HG03575 (cell line): ENCODE results near the gene SLC12A8.

Experiments used
- ATAC-seq: cut with Tn5 transposase; IDR thresholded peaks from one replicate; pipeline ENCODE4 v1.9.1; 2021; ENCODE audit not compliant: unreplicated experiment, insufficient number of reproducible peaks, low FRiP score; ENCODE audit errors: extremely low read depth

The SLC12A8 gene, protein sequence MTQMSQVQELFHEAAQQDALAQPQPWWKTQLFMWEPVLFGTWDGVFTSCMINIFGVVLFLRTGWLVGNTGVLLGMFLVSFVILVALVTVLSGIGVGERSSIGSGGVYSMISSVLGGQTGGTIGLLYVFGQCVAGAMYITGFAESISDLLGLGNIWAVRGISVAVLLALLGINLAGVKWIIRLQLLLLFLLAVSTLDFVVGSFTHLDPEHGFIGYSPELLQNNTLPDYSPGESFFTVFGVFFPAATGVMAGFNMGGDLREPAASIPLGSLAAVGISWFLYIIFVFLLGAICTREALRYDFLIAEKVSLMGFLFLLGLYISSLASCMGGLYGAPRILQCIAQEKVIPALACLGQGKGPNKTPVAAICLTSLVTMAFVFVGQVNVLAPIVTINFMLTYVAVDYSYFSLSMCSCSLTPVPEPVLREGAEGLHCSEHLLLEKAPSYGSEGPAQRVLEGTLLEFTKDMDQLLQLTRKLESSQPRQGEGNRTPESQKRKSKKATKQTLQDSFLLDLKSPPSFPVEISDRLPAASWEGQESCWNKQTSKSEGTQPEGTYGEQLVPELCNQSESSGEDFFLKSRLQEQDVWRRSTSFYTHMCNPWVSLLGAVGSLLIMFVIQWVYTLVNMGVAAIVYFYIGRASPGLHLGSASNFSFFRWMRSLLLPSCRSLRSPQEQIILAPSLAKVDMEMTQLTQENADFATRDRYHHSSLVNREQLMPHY

DNA sequence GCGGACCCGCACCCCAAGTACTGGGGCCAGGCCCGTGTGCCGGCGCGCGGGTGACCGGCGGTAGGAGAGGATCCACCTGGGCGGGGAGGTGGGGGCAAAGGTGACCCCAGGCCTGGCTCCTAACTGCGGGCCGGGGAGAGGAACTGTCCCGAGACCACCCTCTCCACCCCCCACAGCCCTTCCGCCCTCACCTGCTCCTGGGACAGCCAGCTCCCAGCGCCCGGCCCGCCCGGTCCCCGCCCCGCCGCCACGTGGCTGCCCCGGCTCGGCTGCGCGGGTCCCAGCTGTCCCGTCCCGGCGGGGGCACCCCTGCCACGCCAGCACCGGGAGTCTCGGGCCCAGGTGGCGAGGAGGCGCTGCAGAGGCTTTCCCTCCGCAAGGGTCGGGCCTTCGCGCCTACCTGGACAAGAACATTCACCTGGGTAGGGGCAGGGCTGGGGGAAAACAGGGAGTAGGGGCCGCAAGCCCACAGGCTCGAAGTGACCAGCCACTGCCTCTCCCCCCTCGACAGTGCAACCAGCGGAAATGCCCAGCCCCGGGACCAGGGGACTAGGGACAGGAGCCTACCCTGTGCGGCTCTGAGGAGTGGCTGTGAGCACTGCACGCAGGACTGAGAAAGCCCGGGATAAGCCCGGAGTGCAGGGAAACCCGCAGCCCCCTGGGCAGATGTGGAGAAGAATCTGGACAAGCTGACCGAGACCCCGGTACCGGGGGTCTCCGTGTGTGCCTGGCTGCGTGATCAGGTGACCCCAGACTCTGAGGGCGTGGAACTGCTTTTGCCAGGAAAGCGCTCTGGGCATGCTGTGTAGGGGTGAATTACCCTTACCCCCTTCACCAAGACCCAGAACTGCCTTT is at the start of gene SLC12A8:
TSS of gene SLC12A8 (minus strand) at position 240 of the 855 bp plus-strand sequence. CDS start 1,399 bp downstream, outside the sequence.
- ATAC-seq: no peak

DNA sequence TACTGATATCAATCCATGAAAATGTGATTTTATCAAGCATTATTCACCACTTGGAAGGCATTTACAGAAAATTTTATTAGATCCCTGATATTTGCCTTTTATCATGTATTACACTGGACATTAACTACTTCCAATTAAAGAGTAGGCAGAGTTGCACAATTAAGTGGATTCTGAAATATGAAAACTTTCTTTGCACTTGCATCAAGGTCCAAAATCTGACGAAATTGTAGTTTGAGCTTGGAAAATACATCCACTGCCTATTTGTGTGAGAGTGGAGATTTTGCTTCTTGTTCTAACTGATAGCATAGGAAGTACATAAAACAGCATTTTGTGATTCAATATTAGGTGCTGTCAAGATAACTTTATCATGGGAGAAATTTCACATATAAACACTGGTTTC is 49.6 kb upstream of the SLC12A8 start:
- no peak for ATAC-seq

DNA sequence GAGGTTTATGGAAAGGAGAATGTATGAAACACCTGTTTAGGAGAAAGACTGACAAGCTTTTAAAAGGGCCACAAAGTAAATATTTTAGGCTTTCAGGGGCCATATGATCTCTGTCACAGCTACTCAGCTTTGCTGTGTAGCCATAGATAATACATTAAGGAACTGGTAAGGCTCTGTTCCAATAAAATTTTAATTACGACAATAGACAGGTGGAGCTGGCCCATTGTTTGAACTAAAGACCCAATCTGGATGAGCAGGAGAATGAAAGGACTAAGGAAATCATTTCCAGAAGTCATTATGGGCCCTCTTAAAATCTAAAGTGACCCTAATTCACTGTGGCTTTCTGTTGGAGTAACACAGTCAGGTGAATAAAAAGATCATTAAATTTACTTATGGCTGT is 48.5 kb upstream of the SLC12A8 start:
- ATAC-seq: no peak

DNA sequence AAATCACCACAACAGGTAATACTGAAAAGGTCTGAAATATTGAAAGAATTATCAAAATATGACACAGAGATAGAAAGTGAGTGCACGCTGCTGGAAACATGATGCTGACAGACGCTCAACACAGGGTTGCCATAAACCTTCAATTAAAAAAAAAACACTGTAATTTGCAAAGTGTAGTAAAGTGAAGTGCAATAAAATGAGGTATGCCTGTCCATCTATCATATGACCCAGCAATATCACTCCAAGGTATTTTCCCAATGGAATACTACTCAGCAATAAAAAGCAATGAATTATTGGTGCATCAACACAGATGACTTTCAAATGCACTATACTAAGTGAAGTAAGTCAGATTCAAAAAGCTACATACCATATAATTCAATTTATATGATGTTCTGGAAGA is 47.6 kb upstream of the SLC12A8 start:
- no peak for ATAC-seq

DNA sequence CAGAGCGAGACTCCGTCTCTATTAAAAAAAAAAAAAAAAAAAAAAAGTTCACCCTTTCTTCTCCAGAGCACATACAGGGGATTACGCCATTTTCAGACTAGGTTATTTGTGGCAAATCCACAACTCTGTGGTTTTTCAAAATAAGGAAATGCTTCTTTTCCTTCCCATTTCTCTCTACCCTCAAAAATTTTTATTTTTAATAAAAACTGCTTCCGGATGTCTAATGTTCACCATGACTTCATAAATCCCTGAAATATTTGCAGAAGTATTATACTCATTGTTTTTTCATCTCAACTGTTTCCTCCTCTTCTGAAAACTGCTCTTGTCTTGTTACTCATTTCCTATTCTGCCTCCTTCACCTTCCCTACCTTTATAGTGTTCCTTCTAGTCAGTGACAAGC is 45.0 kb upstream of the SLC12A8 start:
- ATAC-seq: no peak

DNA sequence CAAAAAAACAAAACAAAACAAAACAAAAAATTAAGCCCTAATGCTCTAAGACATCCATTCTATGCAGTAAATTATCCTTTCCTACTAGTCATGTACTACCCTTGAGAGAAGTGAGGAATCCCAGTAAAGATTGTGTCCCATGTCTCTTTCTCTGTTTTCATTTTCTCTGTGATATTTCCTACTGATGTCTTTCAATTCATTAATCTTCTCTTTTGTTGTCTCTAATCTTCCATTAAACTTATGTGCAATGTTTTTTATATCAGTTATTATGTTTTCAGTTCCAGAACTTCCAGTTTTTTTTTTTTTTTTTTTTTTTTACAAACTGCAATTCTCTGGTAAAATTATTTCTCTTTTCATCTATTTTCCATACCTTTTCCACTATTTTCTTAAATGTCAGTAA is 44.1 kb upstream of the SLC12A8 start:
- ATAC-seq: no peak

DNA sequence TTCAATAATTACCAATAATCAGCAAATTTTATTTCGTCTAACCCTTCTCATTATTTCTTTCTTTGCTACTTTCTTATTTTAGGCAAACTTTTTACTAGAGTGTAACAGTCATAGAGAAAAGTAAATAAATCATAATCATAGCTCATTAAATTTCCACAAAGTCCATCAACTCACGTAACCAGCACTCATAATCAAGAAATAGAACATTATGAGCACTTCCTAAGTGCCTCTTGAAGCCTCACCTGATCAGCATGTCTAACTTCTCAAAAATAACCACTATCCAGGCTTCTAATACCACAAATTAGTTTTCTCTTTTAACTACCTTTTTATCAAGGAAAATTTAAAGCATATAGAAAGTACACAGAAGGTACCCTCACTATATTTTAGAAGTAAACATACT is 38.4 kb upstream of the SLC12A8 start:
- ATAC-seq: no peak

DNA sequence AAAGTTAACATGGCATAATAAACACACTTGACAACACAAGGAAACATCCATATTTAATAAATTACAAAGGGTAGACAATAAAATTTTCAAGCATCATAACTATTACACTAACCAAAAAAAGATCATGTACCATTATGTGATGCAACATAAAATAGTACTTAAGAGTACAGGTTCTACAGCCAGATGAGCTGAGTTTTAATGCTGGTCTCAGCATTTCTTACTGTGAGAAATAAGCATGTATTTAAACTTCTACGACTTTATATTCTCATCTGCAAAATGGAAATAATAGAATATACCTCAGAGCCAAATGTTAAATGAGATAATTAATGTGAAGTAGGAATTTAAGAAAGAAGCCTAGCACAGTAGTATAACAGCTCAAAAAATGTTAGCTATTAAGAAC is 33.7 kb upstream of the SLC12A8 start:
- ATAC-seq: no peak

DNA sequence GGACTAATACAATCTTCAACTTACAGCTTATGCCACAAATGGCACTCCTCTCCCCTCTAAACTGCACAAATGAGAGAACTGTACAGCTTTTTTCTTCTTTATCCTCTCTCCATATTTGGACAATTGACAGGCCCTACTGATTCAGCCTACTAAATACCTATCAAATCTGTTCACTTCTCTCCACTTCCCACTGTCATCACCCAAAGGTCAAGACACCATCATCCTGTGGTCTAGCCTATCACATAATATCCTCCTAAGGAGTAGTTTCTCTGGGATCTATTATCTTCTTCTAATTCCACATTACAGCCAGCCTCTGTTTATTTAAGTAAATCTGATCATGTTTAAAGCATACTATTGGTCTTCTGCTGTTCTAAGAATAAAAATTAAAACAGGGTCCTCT is 33.0 kb upstream of the SLC12A8 start:
- no peak for ATAC-seq

DNA sequence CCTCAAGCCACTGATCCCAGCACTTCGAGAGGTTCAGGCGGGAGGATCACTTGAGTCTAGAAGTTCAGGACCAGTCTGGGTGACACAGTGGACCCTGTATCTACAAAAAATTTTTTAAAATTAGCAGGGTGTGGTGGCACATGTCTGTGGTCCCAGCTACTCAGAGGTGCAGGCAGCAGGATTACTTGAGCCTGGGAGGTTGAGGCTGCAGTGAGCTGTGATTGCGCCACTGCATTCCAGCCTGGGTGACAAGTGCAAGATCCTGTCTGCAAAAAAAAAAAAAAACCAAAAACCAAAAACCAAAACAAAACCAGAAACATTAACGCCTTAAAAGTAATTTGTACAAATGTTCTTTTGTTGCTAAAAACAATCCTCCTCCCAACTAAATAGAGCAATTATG is 27.9 kb upstream of the SLC12A8 start:
- ATAC-seq: no peak

DNA sequence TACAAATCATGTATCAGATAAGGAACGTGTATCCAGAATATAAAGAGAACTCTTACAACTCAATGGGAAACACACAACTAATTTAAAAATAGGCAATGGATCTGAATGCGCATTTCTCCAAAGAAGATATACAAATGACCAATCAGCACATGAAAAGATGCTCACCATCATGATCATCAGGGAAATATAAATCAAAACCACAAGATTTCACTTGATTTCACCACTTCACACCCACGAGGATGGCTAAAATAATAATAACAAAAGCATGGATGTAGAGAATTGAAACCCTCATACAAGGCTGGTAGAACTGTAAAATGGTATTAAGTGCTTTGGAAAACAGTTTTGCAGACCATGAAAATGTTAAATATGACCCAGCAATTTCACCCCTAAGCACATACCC is 26.7 kb upstream of the SLC12A8 start:
- no peak for ATAC-seq

DNA sequence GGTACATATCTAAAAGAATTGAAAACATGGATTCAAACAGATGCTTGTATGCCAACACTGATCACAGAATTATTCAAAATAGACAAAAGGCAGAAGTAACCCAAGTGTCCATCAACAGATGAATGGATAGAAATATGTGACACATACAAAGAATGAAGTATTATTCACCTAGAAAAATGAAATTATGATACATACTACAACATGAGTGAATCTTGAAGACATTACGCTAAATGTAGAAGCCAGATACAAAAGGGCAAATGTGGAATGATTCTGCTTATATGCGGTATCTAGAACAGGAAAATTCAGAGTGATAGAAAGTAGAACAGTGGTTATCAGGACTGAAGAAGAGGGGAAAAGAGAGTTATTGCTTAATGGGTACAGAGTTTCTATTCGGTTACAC is 26.2 kb upstream of the SLC12A8 start:
- no peak for ATAC-seq

DNA sequence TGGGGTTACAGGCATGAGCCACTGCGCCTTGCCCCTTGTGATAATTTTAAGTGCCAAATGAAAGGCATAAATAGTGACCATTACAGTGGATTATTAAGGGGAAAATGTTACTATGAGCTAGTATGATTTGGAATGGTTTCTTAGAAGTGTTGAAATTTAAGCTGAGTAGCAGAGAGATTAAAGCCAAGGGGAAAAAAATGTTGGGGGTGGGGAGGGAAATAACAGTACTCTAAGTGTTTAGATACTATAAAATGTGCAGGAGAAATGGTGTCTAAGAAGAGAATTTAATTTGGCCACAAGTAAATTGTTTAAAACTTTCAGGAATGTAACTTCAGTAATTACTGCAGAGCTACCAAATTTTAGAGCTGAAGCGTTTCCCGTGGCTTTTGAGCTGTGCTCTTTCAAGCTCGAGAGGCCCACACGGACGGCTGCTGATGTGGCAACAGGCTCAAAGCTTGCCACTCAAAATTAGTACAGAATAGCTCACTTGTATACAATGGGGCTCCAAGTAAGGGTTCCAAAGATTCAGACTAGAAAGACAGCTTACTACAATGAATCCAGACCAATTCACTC is 23.9 kb upstream of the SLC12A8 start:
- ATAC-seq: no peak

DNA sequence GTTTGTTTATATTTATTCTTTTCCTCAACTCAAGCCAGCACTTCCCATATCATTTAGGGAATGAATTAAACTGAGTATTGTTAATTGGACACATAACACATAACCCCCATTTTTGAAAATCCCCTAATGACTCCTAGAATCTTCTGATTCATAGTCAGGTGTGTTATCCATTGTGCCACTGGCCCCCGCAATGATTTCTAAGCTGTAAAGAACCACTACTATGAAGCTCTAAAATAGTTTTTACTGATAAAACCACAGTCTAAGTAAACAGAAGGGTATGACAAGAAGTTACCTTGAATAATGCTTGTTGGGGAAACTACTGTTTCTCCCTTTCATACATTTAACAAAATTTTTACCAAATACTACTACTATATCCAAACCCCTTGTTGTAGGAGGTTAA is 22.3 kb upstream of the SLC12A8 start:
- ATAC-seq: no peak

DNA sequence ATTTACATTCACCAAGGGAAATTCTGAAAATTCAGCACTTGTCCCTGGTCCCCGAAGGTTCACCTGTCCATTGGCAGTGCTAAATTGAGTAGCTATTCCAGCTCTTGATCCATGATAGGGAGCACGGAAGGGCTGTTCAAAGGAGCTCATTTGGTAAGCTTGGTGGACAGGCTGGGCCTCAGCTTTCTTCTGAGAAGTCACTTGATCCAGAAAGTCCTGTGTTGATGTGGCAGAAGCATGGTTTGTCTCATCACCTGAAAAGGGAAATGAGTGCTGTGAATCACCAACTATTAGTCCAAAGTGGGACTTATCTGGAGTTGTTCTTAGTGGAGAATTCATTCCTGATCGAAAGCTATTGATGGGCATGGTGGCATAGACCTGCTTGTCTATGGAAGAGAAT is 19.9 kb upstream of the SLC12A8 start:
- no peak for ATAC-seq

DNA sequence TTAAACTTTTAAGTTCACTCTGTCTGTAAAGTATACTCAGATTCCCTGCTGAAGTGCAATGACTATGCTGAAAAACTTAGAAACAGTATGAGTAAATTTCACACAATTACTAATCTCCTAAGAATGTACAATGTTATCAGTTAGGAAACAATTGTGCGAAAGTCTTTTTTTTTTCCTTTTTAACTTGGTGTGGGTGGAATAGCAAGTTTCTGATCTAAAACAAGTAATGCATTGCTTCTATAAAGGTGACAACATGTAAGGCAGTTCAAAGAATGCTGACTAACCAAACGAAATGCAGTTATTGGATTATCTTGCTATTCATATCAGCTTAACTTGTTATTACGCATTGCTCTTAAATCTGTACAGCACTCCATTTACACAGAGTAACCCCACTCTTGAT is 19.3 kb upstream of the SLC12A8 start:
- no peak for ATAC-seq

DNA sequence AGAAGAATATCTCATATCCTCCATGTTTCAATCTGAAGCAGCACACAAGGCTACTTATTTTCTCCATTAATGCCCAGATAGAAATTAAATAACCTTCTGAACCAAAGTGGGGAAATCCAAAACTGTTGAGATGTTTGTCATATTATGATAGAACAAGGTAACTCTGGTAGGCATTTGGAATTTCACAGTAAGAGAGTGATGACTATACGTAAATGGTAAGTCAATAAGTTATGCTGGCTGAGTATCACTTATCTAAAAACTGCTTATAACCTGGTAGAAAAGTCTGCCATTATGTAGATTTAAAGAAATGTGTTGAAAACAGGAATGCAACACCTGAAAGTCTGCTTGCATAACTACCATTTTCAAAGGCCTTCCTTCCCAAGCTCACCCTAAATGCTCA is 17.2 kb upstream of the SLC12A8 start:
- no peak for ATAC-seq

DNA sequence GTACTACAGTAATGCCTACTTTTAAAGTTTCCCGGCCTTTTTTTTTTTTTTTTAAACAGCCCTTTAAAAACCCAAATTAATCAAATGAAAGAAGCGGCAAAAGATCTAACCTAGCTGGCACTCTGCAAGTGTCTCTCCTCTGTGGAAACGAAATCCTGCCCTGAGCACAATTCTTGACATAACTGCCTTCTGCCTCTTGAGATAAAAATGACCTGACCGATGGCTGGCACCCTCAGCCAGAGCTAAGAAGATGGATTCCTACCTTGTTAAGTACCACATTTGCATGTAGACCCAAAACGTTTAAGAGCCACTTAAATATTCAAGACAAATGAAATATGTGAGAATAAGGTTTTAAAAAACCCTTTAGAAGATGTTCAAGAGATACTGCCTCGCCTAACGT is 16.6 kb upstream of the SLC12A8 start:
- no peak for ATAC-seq

DNA sequence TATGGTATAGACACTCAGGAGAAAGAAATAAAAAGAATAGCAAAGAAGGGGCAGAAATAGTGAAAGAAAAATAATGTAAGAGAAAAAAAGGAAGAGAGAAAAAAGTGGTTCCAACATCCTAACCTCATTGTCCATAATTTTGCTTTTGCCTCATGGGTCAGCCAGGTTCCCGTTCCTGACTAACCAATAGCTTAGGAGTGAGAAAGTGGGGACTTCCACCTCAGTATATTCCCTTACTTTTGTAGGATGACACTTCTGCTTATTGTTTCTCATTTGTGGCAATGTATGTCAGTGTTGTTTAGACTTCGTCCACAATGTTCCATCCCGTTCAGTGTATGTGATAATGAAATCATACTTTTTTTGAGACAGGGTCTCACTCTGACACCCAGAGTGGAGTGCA is 9.3 kb upstream of the SLC12A8 start:
- ATAC-seq: no peak
